CD4-positive, alpha-beta T cell treated with Interleukin-15 for 1 hour (primary cell): ENCODE data around the gene SMC1A.
A peak's percentile ranks its signal among the peaks of the same experiment; 100 is the strongest.
"Not testable (repeated sequence)": the region's sequence is repeated elsewhere in the genome, so short reads cannot be mapped to it uniquely, and the experiment has no call there.

Experiments
- DNase-seq: peaks from one replicate; pipeline ENCODE4 v3.0.0-alpha.2; 2020

Gene SMC1A

GRCh38 chrX:53421772-53422085, 725 bp downstream of the SMC1A start:
- DNase-seq: no peak

GRCh38 chrX:53421125-53421524, 1.3 kb downstream of the SMC1A start:
- no peak for DNase-seq

- not testable (repeated sequence) for DNase-seq
These were observed 2.1 kb downstream of the SMC1A start for GRCh38 chrX:53420351-53420750.

GRCh38 chrX:53412446-53412845, 10.0 kb downstream of the SMC1A start:
- no peak for DNase-seq

GRCh38 chrX:53403535-53403934, 18.9 kb downstream of the SMC1A start:
- DNase-seq: no peak

GRCh38 chrX:53398216-53398615, 24.2 kb downstream of the SMC1A start:
- DNase-seq: no peak

GRCh38 chrX:53395605-53396298, 26.7 kb downstream of the SMC1A start:
- no peak for DNase-seq

- no peak for DNase-seq
These were observed 38.9 kb downstream of the SMC1A start for GRCh38 chrX:53383376-53384076.

GRCh38 chrX:53379747-53380146, 42.7 kb downstream of the SMC1A start:
- no peak for DNase-seq

- DNase-seq: no peak
These were observed 43.3 kb downstream of the SMC1A start for GRCh38 chrX:53379008-53379710.

- DNase-seq: no peak
These were observed 45.0 kb downstream of the SMC1A start for GRCh38 chrX:53377464-53377863.

GRCh38 chrX:53376888-53377287, 45.6 kb downstream of the SMC1A start:
- no peak for DNase-seq

GRCh38 chrX:53374923-53375322, 47.5 kb downstream of the SMC1A start:
- no peak for DNase-seq

GRCh38 chrX:53374222-53374820, 48.1 kb downstream of the SMC1A start:
- DNase-seq: no peak

- no peak for DNase-seq
These were observed 49.1 kb downstream of the SMC1A start for GRCh38 chrX:53373307-53373706.

- not testable (repeated sequence) for DNase-seq
These were observed 56.0 kb downstream of the SMC1A start for GRCh38 chrX:53366454-53366853.

- DNase-seq: no peak
These were observed 60.0 kb downstream of the SMC1A start for GRCh38 chrX:53362449-53362848.

GRCh38 chrX:53357799-53358530, 64.5 kb downstream of the SMC1A start:
- DNase-seq: no peak

GRCh38 chrX:53356186-53356585, 66.3 kb downstream of the SMC1A start:
- DNase-seq: peak; percentile 29

- DNase-seq: no peak
These were observed 67.8 kb downstream of the SMC1A start for GRCh38 chrX:53354669-53355068.

- no peak for DNase-seq
These were observed 74.5 kb downstream of the SMC1A start for GRCh38 chrX:53347948-53348347.

GRCh38 chrX:53340852-53341645, 81.4 kb downstream of the SMC1A start:
- DNase-seq: no peak
